Measurements from ENCODE around the gene TIPARP. TPM values are rescaled to one million over a fixed set of nuclear protein-coding genes. Genes with fewer than 3 reads are reported as not detected.

The TIPARP gene
- total and polyA plus RNA-seq, 2 of the 8 experiments (the other 6 are each of a cell fraction or from before 2014, with no cell fraction given), result 1.6 to 5.8 TPM

- H3K9ac ChIP-seq (replicated peaks in 1 of 4; ENCODE audit: extremely low read depth in 1 of 4, low read depth in 3 of 4, low read length in 3 of 4), result no peak overlapping the region
- H3K4ac ChIP-seq (replicated peaks; ENCODE audit: insufficient read length, low read depth, low read length), result no peak overlapping the region
- FAIRE-seq (no peak), DNase-seq (ENCODE audit: low read depth in 1 of 2, low spot score in 2 of 2) (no peak)
- no peaks in the 10 kb centered on the region for H3K27me3 ChIP-seq (replicated peaks in 1 of 4; ENCODE audit: control insufficient read depth in 3 of 4, extremely low read depth in 1 of 4, insufficient read depth in 3 of 4, low read length in 3 of 4)
- WGBS, 2 experiments (ENCODE audit: extremely low coverage in 1 of 2, insufficient coverage in 1 of 2, insufficient read length in 1 of 2, insufficient replicate concordance in 2 of 2, low coverage in 1 of 2, low lambda C conversion rate in 2 of 2, missing lambda C conversion rate in 1 of 2), result 86% methylated on average over 5 of the region's 5 CpGs; no CpG with 5 or more reads in 1 of the 2 experiments
- H3K36me3 ChIP-seq (ENCODE audit: control insufficient read depth in 2 of 4, insufficient read depth in 4 of 4, low read length in 3 of 4), result no peaks in the 10 kb centered on the region
- no peak overlapping the region for H4K8ac ChIP-seq (ENCODE audit: extremely low read depth, insufficient read depth, low read length)
- H4K20me1 ChIP-seq (replicated peaks in 1 of 2; ENCODE audit: control insufficient read depth in 1 of 2, insufficient read depth in 2 of 2, low read length in 2 of 2), result no peaks in the 10 kb centered on the region
- H2AK5ac ChIP-seq (ENCODE audit: low read depth, low read length), result no peak overlapping the region
- H3K4me1 ChIP-seq (replicated peaks in 1 of 4; ENCODE audit: control insufficient read depth in 3 of 4, insufficient read depth in 4 of 4, low read length in 3 of 4), result no peaks in the 10 kb centered on the region
- H3K23me2 ChIP-seq (ENCODE audit: low read depth, low read length), result no peaks in the 10 kb centered on the region
- CTCF ChIA-PET (ENCODE audit: partially characterized antibody), result interaction anchor here (0.6 to 1.1 kb wide), 3 partner anchors 80 to 739 kb away, joined by 3 read pairs; no protein-coding TSS in a partner anchor
- H3K79me1 ChIP-seq (ENCODE audit: low read depth, low read length), result no peaks in the 10 kb centered on the region
- H3K18ac ChIP-seq (ENCODE audit: extremely low read depth, low read length), result no peak overlapping the region
- no peak overlapping the region for H2BK20ac ChIP-seq (ENCODE audit: low read length)
- no peak overlapping the region for H3K56ac ChIP-seq (replicated peaks; ENCODE audit: insufficient read length, low read depth, low read length)
- H3K4me2 ChIP-seq (ENCODE audit: insufficient read depth in 1 of 2, low read depth in 2 of 2, low read length in 2 of 2), result no peak overlapping the region
- no peaks in the 10 kb centered on the region for H3K79me2 ChIP-seq (ENCODE audit: control insufficient read depth in 1 of 2, insufficient read depth in 2 of 2, low read length in 2 of 2)
- POLR2A ChIA-PET (ENCODE audit: partially characterized antibody), result no interaction called here
- no peak overlapping the region for H2BK120ac ChIP-seq (replicated peaks; ENCODE audit: low read depth, low read length)
- no peak overlapping the region for H2BK15ac ChIP-seq (ENCODE audit: low read length)
- H4K5ac ChIP-seq (ENCODE audit: insufficient read length, low read depth, low read length), result no peak overlapping the region
- H2BK12ac ChIP-seq (ENCODE audit: low read depth, low read length), result no peak overlapping the region
- H3K14ac ChIP-seq (ENCODE audit: insufficient read length), result no peak overlapping the region
- H2BK5ac ChIP-seq (ENCODE audit: low read depth, low read length), result no peak overlapping the region
- no peak overlapping the region for H3K27ac ChIP-seq (ENCODE audit: low read depth, low read length)
- H3K4me3 ChIP-seq (ENCODE audit: extremely low read depth in 1 of 4, insufficient read depth in 2 of 4, low read depth in 3 of 4, low read length in 4 of 4), result no peak overlapping the region
- H4K91ac ChIP-seq (replicated peaks; ENCODE audit: insufficient read length, low read length), result no peak overlapping the region
- H3K9me3 ChIP-seq (ENCODE audit: insufficient read depth in 2 of 2, low read depth in 1 of 2, low read length in 1 of 2), result no peaks in the 10 kb centered on the region
- H2AFZ ChIP-seq (ENCODE audit: low read length), result no peak overlapping the region
- TF ChIP-seq CBX5 (IDR thresholded peaks at IDR 0.05; ENCODE audit: low read depth, low read length), result no peak
- TF ChIP-seq HDAC2 (IDR thresholded peaks at IDR 0.05; ENCODE audit: borderline replicate concordance in 1 of 2, low read depth in 2 of 2, low read length in 2 of 2), result no peak
- no peak for TF ChIP-seq JUND (IDR thresholded peaks at IDR 0.05; ENCODE audit: low read length)
- TF ChIP-seq SRF (IDR thresholded peaks at IDR 0.05; ENCODE audit: low read depth, low read length), result no peak
- TF ChIP-seq TCF12 (IDR thresholded peaks at IDR 0.05; ENCODE audit: low read depth, low read length), result no peak
- no peak for TF ChIP-seq ASH2L (IDR thresholded peaks at IDR 0.05; ENCODE audit: low read length)
- TF ChIP-seq TAF7 (optimal IDR thresholded peaks at IDR 0.05; ENCODE audit: borderline replicate concordance, low read depth, low read length), result no peak
- TF ChIP-seq SIN3A (conservative IDR thresholded peaks at IDR 0.05 in 1 of 2, IDR thresholded peaks at IDR 0.05 in 1 of 2; ENCODE audit: low read depth in 1 of 2, low read length in 2 of 2), result no peak
- TF ChIP-seq EZH2 (IDR thresholded peaks at IDR 0.05; ENCODE audit: low read depth, low read length, severe bottlenecking), result no peak
- TF ChIP-seq NRF1 (IDR thresholded peaks at IDR 0.05; ENCODE audit: low read depth, low read length), result no peak
- no peak for TF ChIP-seq SIRT6 (IDR thresholded peaks at IDR 0.05; ENCODE audit: low read length)
- no peak overlapping the region for H3K23ac ChIP-seq (ENCODE audit: insufficient read length)
Measured at GRCh38 chr3:156655819-156656550, 18.4 kb upstream of the TIPARP start.
